ENCODE data around the gene GAA.
"Not testable (repeated sequence)": the region's sequence is repeated elsewhere in the genome, so short reads cannot be mapped to it uniquely, and the experiment has no call there.

Gene GAA

GRCh38 chr17:80084773-80085172, 16.6 kb upstream of the GAA start:
- DNase-seq = no peak

DNA sequence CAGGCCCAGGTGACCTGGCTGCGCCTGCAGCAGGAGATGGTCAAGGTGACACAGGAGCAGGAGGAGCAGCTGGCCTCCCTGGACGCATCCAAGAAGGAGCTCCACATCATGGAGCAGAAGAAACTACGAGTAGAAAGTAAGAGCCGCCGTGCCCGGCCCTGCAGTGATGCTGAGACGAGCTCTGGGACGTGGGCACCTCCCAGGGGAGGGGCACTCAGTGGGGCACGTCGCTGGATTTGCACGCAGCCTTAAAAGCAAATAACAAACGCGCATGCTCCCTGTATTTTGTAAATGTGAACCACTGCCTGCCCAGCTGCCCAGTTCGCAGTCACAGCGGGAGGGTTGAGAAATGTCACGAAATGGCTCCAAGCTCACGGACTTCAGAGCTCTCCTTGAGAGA, 15.3 kb upstream of the GAA start:
- DNase-seq = no peak

DNA sequence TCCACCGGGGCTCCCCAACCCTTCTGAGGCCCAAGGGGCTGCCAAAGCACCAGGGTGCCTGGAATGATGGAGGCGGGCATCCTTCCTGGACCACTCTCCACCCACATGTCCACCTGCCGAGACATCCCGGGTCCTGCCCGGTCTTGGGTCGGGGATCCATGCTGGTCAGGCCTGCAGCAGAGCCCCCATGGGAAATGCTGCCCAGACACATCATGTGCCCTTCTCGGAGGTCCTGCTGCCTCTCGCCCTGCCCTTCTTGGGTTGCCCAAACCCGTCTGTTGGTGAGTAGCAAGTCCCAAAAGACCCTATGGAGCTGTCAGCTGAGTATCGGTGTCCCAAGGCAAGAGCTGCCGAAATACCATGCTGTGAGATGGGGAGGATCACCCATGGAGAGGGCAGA, 14.8 kb upstream of the GAA start:
- no peak for DNase-seq

GRCh38 chr17:80087346-80088265, 13.8 kb upstream of the GAA start:
- DNase-seq = no peak

GRCh38 chr17:80089762-80090161, 11.6 kb upstream of the GAA start:
- no peak for DNase-seq

DNA sequence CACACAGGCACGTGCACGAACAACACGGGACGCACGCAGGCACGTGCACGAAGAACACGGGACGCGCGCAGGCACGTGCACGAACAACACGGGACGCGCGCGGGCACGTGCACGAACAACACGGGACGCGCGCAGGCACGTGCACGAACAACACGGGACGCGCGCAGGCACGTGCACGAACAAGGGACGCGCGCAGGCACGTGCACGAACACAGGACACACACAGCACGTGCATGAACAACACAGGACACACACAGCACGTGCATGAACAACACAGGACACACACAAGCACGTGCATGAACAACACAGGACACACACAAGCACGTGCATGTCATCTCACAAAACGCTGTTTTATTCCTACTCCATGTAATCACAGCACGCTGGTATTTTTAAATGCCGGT, 11.2 kb upstream of the GAA start:
- not testable (repeated sequence) for DNase-seq

- DNase-seq = no peak
Measured at GRCh38 chr17:80091376-80091775, 10.0 kb upstream of the GAA start.

- no peak for DNase-seq
Measured at GRCh38 chr17:80092959-80093358, 8.4 kb upstream of the GAA start.

GRCh38 chr17:80095038-80095843, 6.1 kb upstream of the GAA start:
- no peak for DNase-seq

- DNase-seq = no peak
Measured at GRCh38 chr17:80095844-80096475, 5.4 kb upstream of the GAA start.

GRCh38 chr17:80096561-80097021, 4.8 kb upstream of the GAA start:
- no peak for DNase-seq

- DNase-seq = no peak
Measured at GRCh38 chr17:80097127-80097621, 4.2 kb upstream of the GAA start.

GRCh38 chr17:80097844-80098691, 3.3 kb upstream of the GAA start:
- no peak for DNase-seq

- DNase-seq = no peak
Measured at GRCh38 chr17:80099291-80100034, 1.9 kb upstream of the GAA start.

DNA sequence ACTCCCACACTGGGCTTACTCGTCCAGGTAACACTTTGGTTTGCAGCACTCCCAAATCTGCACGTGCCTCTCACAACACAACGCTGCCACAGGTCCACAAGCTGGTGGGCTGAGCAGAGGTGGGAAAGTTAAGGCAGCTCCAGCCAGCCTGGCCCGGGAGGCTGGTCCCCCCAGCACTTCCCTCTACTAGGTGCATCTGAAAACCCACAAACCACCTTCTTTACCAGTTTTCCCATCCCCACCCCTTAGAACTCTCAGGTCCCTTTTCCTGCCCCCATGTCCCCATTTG, 1.4 kb upstream of the GAA start:
- DNase-seq = no peak

DNA sequence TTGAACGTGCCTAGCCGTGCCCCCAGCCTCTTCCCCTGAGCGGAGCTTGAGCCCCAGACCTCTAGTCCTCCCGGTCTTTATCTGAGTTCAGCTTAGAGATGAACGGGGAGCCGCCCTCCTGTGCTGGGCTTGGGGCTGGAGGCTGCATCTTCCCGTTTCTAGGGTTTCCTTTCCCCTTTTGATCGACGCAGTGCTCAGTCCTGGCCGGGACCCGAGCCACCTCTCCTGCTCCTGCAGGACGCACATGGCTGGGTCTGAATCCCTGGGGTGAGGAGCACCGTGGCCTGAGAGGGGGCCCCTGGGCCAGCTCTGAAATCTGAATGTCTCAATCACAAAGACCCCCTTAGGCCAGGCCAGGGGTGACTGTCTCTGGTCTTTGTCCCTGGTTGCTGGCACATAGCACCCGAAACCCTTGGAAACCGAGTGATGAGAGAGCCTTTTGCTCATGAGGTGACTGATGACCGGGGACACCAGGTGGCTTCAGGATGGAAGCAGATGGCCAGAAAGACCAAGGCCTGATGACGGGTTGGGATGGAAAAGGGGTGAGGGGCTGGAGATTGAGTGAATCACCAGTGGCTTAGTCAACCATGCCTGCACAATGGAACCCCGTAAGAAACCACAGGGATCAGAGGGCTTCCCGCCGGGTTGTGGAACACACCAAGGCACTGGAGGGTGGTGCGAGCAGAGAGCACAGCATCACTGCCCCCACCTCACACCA, 724 bp downstream of the GAA start:
- DNase-seq = no peak

DNA sequence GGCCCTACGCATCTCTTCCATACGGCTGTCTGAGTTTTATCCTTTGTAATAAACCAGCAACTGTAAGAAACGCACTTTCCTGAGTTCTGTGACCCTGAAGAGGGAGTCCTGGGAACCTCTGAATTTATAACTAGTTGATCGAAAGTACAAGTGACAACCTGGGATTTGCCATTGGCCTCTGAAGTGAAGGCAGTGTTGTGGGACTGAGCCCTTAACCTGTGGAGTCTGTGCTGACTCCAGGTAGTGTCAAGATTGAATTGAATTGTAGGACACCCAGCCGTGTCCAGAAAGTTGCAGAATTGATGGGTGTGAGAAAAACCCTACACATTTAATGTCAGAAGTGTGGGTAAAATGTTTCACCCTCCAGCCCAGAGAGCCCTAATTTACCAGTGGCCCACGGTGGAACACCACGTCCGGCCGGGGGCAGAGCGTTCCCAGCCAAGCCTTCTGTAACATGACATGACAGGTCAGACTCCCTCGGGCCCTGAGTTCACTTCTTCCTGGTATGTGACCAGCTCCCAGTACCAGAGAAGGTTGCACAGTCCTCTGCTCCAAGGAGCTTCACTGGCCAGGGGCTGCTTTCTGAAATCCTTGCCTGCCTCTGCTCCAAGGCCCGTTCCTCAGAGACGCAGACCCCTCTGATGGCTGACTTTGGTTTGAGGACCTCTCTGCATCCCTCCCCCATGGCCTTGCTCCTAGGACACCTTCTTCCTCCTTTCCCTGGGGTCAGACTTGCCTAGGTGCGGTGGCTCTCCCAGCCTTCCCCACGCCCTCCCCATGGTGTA, 1.5 kb downstream of the GAA start:
- DNase-seq = no peak

DNA sequence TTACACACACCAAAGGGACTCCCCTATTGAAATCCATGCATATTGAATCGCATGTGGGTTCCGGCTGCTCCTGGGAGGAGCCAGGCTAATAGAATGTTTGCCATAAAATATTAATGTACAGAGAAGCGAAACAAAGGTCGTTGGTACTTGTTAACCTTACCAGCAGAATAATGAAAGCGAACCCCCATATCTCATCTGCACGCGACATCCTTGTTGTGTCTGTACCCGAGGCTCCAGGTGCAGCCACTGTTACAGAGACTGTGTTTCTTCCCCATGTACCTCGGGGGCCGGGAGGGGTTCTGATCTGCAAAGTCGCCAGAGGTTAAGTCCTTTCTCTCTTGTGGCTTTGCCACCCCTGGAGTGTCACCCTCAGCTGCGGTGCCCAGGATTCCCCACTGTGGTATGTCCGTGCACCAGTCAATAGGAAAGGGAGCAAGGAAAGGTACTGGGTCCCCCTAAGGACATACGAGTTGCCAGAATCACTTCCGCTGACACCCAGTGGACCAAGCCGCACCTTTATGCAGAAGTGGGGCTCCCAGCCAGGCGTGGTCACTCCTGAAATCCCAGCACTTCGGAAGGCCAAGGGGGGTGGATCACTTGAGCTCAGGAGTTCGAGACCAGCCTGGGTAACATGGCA, 2.2 kb downstream of the GAA start:
- no peak for DNase-seq

DNA sequence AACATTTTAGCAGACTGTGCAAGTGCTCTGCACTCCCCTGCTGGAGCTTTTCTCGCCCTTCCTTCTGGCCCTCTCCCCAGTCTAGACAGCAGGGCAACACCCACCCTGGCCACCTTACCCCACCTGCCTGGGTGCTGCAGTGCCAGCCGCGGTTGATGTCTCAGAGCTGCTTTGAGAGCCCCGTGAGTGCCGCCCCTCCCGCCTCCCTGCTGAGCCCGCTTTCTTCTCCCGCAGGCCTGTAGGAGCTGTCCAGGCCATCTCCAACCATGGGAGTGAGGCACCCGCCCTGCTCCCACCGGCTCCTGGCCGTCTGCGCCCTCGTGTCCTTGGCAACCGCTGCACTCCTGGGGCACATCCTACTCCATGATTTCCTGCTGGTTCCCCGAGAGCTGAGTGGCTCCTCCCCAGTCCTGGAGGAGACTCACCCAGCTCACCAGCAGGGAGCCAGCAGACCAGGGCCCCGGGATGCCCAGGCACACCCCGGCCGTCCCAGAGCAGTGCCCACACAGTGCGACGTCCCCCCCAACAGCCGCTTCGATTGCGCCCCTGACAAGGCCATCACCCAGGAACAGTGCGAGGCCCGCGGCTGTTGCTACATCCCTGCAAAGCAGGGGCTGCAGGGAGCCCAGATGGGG, 3.1 kb downstream of the GAA start:
- no peak for DNase-seq

Data from amniotic stem cell (primary cell).